T follicular helper cell (primary cell): ENCODE data around the gene EXOC3.
"Not testable (repeated sequence)": the region's sequence is repeated elsewhere in the genome, so short reads cannot be mapped to it uniquely, and the experiment has no call there.

Experiments
- DNase-seq: peaks from one replicate; pipeline ENCODE4 v3.0.0-alpha.2; 2020; ENCODE audit warnings: low read depth
- total RNA-seq, 2 experiments: gene quantifications; one replicate each; lab custom pipeline; 2026; lab: John Stamatoyannopoulos, UW

Gene EXOC3
- 81.4 to 92.9 reads per million in 2 experiments for total RNA-seq

GRCh38 chr5:442335-443238 is at the start of gene EXOC3:
EXOC3 (plus strand) TSS chr5:443176; CDS start chr5:446206, 3,030 bp downstream.
- peak; percentile 52 for DNase-seq

GRCh38 chr5:393846-394275 is 49.1 kb upstream of the EXOC3 start:
- no peak for DNase-seq

- DNase-seq, result no peak
These were observed 48.3 kb upstream of the EXOC3 start for GRCh38 chr5:394671-395155.

- DNase-seq, result no peak
These were observed 47.6 kb upstream of the EXOC3 start for GRCh38 chr5:395156-395920.

- no peak for DNase-seq
These were observed 47.0 kb upstream of the EXOC3 start for GRCh38 chr5:395921-396530.

- no peak for DNase-seq
These were observed 46.4 kb upstream of the EXOC3 start for GRCh38 chr5:396531-396961.

GRCh38 chr5:398141-398474 is 44.9 kb upstream of the EXOC3 start:
- DNase-seq, result not testable (repeated sequence)

GRCh38 chr5:398475-399295 is 44.3 kb upstream of the EXOC3 start:
- DNase-seq, result no peak

GRCh38 chr5:399296-400281 is 43.4 kb upstream of the EXOC3 start:
- DNase-seq, result no peak

- no peak for DNase-seq
These were observed 42.5 kb upstream of the EXOC3 start for GRCh38 chr5:400282-401145.

GRCh38 chr5:401146-402034 is 41.6 kb upstream of the EXOC3 start:
- DNase-seq, result no peak

- not testable (repeated sequence) for DNase-seq
These were observed 40.8 kb upstream of the EXOC3 start for GRCh38 chr5:402219-402614.

GRCh38 chr5:402615-403359 is 40.2 kb upstream of the EXOC3 start:
- DNase-seq, result no peak

GRCh38 chr5:403995-404394 is 39.0 kb upstream of the EXOC3 start:
- no peak for DNase-seq

- DNase-seq, result no peak
These were observed 38.2 kb upstream of the EXOC3 start for GRCh38 chr5:404666-405241.

- DNase-seq, result no peak
These were observed 37.6 kb upstream of the EXOC3 start for GRCh38 chr5:405421-405820.

- DNase-seq, result no peak
These were observed 36.9 kb upstream of the EXOC3 start for GRCh38 chr5:406041-406440.
